ENCODE data around the gene NSMCE3.
"Not testable (repeated sequence)": the region's sequence is repeated elsewhere in the genome, so short reads cannot be mapped to it uniquely, and the experiment has no call there.

NSMCE3 gene

DNA sequence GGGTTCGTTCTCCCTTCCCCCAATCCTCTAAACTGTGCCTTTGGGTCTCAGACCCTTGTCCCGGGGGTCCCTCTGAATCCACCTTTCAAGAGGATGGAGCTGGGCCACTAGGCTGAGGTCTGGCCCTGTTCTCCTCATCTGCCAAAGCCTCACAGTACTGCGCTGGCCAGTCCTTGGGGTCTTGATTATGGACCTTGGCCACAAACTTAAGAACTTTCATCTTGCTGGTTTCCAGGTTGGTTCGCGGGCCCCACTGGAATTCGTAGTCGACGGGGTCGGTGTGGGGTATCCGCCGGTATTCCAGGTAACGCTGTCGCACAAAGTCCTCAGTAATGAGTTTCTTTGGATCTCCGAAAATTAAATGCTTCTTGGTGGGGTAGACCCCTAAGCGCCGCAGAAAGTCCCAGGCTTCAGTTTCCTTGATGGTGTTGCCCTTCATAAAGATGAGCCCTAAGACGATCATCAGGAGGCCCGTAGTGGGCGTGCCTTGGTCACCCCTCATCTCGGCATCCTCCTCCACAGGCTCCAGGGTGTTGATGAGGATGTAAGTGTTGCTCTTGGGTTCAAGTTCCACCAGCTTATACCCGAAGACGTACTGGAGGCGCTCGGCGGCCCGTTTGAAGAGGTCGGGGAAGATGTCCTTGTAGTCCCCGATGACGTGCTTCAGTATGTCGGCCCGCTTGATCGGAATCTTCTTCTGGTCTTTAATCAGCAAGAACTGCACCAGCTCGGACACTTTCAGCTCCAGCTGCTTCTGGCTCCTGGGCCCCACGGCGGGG, 727 bp downstream of the NSMCE3 start:
- peak; percentile 56 for DNase-seq

DNA sequence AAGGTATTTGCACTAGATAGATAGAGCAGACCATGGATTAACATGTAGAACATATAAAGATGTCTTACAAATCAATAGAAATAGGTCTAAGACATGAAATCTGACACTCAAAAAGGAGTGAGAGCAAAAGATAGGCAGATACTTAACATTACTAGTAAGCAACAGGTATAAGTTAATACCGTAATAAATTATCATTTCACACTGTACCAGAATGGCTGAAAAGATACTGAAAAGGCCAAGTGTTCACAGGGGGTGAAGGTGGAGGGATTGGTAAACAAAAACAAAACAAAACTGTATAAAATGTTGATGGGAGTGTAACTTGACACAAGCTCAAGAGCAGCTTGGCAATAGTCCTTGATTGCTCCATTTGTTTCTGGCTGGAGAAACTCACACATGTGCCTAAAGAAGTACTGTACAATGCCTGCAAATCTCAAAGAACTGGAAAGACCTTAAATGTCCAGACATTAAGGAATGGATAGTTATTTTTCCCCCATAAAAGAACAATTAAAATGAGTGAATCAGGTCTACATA, 3.5 kb downstream of the NSMCE3 start:
- no peak for DNase-seq

DNA sequence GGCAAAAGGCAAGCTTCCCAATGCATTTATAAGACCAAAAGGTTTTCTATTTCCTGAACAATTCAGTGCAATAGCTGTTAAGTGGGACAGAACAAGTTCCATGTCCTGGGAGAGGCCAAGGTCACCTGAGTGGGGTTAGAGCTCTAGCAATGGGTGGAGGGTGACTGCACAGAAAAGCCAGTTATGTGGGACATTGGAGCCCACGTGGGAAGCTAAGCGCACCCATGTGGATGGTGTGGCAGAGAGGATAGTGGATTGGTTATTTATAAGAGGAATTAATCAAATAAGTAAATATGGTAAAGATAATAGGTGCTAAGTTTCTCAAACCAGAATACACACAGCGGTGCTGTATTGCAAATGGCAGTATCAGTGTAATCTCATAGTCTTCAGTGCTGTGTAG, 6.3 kb downstream of the NSMCE3 start:
- no peak for DNase-seq

DNA sequence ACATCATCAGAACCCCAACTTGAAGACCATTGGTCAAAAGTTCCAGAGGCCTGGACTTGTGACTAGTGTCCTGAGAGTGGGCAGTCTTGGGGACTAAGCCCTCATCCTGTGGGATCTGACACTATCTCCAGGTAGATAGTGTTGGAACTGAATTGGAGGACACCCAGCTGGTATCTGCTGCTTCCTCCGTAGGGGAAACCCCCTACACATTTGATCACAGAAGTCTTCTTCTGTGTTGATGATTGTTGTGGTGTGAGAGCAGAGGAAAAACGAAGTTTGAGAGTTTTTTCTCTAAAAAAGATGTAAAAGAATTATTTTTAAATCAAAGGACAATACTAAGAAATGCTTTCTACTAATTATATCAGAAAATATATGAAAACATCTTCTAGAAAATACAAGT, 6.9 kb downstream of the NSMCE3 start:
- DNase-seq, result no peak

DNA sequence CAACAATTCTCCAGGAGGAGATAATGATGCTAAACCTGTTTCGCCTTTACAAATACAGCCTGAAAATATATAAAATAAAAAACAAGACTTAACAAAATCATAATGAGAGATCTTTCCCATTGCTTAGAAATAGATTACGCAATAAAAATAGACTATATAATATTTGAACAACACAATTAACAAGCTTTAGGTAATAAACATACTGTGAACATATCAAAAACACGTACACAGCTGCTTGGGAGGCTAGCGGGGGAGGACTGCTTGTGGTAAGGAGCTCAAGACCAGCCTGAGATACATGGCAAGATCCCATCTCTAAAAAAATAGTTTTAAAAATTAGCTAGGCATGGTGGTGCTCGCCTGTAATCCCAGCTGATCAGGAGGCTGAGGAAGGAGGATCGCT, 8.7 kb downstream of the NSMCE3 start:
- DNase-seq, result no peak

DNA sequence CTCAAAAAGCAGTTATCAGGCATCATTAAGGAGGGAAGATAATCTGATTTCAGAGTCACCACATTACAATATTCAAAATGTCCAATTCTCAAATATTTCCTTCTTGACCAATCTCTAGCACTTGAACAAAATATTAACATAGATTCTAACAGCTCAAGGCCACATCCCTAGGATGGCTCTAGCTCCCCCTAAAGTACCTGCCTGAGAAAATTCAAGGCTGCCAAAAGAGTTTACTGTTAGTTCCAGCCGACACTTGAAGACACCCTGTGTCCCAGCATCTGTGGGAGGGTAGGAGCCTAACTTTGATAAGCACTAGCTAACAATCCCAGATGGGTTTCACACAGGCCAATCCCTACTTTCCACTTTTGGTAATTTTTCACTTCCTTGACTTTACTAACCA, 10.4 kb downstream of the NSMCE3 start:
- DNase-seq, result no peak

DNA sequence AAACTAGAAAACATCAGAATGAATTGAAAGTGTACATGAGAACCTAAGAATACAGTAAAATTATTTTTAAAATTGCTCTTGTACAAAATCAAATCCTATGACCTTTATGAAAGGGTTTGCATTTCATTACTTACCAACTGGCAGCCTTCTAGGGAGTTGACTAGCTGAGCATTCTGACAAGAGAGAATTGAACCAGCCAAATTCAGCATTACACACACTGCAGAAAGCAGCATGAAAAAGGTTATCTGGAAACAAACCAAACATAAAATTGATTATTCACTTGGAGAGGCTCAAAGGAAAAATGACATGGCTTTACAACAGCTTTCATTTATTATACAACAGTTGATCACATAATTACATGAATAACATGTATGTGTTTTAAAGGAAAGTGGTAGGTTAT, 17.4 kb downstream of the NSMCE3 start:
- DNase-seq, result no peak

DNA sequence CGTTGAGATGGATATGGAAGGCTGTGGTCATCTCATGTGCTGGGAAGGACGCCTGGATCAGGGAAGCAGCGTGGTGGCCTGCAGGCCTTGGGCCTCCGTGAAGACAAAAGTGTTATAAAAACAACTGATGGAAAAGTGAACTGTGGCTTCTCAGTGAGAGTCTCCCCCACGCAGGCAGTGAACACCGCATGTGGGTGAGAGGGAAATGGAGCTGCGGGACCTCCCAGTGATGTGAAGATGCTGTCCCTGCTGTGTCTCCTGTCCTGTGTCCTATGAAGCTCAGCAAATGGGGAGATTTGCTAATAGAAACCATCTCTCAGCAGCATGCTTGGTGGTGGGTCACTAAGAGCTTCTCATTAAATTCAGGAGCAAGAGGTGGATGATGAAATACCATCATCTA, 25.1 kb downstream of the NSMCE3 start:
- DNase-seq, result no peak

DNA sequence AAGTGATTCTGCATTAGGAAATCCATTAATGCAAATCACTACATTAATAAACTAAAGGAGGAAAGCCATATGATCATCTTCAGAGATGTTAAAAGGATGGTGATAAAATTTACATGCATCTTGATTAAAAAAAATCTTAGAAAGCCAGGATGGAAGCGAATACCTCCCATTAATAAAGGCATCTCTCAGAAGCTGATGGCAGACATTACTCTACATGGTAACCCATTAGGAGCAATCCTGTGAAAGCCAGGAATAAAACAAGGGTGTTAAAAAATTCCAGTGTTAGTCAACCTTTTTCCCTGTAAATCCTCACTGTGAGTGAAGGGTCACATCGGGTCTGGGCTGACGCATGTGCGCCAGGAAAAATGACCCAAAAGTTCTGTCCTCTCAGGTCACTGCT, 25.5 kb downstream of the NSMCE3 start:
- no peak for DNase-seq

DNA sequence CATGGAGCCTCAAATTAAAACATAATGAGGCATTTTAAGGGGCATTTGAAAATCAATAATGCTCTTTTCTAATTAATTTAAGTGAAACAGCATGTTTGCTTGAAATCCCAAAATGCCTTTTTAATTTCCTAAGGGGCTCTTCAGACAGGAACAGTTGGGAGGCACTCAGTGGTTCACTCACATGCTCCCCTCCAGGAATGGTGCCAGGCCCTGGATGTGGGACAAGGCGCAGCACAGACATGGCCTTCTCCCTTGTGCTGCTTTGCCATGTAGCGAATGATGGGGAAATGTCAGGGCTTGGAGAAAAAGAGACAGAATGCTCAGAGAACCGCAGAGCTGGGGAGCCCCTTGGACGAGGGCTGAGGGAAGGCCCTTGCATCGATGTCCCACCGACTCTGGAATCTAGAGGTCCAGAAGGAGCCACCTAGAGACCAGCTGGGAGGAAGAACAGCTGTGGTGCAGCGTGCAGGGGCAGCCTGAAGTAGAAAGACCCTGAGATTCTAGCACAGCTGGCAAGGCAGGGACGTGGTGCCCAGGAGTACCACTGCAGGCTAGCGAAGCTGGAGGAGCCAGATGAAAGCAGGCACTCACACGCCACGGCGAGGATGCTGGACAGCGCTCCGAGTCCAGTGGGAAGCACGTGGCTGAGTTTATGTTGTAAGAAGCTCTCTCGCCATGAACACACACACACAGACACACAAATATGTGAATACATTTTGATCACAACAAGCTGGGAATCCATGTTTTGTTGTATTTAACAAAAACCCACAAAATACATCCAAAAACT, 27.0 kb downstream of the NSMCE3 start:
- DNase-seq, result no peak

DNA sequence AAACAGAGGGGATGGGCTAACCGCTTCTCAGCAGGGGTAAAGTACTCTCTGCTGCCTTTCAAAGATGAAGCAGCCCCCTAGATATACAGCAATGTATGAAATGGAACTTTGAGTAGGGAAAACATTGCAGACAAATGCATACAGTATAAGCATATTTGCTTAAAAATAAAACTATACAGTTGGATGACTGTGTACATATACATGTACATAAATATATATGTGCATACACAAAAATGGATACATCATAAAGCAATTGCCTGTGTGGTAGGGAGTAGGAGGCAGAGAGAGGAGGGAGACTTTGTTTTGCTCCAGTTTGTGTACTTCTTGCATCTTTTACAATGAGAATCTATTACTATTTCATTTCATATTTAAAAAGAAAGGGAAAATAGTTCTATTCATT, 28.4 kb downstream of the NSMCE3 start:
- DNase-seq, result no peak

DNA sequence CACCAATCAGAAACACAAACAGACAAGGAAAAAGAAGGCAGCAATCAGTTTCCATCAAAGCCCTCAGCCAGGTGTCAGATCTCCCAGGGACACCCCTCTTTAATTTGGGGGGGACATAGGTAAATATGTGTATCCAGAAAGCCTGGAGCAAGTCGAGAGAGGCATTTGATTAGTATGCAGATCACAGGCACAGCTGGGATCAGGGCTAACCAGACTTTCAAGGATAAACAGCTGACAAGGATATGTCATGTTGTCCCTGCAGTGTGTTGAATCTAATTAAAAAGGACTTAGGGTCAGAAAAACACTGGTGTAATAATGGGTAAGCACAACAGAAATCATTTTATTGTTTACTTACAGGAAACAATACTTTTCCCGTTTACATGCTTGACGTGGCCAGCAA, 30.2 kb downstream of the NSMCE3 start:
- no peak for DNase-seq

DNA sequence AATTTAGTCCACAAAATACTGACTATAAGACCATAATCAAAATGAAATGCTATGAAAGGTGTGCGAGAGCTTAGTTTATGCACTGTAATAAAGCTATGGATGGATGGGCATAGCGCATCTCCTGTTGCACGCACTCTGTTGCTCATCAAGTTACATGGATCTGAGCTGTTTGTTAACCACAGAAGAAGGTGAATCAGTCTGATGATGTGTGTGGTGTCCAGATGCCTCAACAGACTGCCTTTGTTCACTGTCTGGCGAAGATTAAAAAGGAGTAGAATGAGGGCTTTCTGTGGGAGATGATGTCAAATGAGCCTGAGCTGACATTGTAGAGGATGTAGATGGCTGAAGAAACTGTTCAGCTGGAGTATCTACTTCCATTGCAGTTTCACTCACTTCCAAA, 36.1 kb downstream of the NSMCE3 start:
- DNase-seq, result no peak

DNA sequence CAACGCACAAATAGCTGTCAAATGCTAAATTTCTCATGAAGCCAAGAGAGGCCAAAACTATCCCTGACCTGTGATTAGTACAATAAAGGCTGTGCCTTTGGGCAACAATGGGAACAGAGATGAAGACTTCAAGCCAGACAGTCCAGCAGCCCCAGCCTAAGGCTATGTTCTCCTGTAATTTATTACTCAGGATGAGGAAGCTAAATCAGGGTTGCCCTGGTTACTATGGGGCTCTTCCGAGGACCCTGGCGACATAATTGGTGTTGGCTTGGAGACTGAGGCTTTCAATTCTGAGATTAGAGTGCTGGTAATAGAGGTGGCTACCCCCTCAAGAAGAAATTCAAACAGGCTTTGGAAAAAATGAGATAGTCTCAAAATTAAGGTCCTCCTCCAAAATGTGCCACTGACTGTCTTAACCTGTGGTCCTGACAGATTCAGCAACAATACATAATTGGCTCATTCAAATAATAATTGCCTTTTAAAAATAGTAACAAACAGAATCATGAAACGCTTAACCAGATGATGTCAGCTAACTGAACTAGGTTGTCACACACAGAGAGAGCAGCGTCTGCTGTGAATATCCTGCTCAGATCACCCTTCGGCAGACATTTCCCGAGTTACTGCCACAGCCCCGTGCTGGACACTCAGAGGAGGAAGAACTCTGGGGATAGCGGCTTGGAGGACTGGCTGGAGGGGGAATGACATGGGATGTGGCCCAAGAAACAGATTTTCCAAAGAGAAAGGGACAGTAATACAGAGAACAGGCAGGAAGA, 43.0 kb downstream of the NSMCE3 start:
- DNase-seq, result no peak

DNA sequence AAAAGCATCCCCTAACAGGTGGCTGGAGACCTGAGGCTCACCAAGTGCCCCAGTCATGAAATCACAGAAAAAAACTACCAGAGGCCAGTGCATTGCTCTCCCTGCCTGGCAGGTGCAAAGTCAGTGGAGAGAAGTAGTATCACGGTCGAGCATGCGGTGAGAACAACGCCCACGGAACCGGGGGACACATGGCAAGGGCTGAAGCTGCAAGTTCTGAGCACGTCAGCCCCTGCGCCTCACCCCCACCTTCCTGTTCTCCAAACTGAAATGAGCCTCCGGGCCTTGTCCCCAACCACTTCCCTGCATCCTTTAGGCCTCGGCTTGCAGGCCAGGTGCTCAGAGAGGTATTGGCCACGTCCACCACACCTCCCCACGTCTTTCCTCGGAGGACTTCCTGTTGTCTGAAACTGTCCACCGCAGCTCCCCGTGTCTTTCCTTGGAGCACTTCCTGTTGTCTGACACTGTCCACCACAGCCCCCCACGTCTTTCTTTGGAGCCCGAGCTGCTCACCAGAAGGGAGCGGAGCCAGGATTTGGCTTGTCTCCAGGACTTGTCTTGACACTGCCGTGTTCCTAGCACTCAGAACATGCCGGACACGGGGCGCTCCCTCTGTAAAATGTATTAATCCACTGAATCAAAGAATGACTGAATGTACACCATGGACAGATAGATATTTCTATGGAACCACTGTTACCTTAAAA, 43.9 kb downstream of the NSMCE3 start:
- DNase-seq, result no peak

DNA sequence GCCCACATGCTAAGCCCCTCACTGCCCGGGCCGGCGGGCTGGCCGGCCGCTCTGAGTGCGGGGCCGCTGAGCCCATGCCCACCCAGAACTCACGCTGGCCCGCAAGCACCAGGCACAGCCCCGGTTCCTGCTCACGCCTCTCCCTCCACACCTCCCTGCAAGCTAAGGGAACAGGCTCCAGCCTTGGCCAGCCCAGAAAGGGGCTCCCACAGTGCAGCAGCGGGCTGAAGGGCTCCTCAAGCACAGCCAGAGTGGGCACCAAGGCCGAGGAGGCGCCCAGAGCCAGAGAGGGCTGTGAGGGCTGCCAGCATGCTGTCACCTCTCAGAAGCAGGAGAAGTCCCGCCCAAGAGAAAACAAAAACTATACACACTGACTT, 44.6 kb downstream of the NSMCE3 start:
- DNase-seq, result not testable (repeated sequence)

DNA sequence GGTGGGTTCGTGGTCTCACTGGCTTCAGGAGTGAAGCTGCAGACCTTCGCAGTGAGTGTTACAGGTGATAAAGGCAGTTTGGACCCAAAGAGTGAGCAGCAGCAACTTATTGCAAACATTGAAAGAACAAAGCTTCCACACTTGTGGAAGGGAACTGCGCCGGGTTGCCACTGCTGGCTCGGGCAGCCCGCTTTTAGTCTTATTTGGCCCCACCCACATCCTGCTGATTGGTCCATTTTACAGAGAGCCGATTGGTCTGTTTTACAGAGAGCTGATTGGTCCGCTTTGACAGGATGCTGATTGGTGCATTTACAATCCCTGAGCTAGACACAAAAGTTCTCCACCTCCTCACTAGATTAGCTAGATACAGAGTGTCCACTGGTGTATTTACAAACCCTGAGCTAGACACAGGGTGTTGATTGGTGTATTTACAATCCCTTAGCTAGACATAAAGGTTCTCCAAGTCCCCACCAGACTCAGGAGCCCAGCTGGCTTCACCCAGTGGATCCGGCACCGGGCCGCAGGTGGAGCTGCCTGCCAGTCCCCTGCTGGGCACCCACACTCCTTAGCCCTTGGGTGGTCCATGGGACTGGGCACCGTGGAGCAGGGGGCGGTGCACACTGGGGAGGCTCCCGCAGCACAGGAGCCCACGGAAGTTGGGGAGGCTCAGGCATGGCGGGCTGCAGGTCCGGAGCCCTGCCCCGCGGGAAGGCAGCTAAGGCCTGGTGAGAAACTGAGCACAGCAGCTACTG, 45.2 kb downstream of the NSMCE3 start:
- not testable (repeated sequence) for DNase-seq

DNA sequence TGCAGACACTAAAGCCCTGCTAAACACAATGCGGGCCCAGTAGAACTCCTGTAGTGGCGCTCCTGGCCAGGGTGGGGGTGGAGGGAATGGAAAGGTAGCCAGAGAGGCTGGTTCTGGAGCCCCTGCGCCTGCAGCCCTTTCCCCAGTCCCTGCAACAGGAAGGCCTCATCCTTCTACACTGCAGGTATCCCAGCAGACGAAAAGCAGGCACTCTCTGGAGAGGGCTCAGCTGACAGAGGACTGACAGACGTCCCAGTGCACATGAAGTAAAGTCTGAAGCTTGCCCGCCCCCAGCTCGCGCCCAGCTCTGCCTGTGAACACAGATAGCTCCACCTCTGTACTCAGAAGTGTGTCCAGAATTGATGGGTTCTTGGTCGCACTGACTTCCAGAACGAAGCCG, 46.0 kb downstream of the NSMCE3 start:
- DNase-seq, result no peak

DNA sequence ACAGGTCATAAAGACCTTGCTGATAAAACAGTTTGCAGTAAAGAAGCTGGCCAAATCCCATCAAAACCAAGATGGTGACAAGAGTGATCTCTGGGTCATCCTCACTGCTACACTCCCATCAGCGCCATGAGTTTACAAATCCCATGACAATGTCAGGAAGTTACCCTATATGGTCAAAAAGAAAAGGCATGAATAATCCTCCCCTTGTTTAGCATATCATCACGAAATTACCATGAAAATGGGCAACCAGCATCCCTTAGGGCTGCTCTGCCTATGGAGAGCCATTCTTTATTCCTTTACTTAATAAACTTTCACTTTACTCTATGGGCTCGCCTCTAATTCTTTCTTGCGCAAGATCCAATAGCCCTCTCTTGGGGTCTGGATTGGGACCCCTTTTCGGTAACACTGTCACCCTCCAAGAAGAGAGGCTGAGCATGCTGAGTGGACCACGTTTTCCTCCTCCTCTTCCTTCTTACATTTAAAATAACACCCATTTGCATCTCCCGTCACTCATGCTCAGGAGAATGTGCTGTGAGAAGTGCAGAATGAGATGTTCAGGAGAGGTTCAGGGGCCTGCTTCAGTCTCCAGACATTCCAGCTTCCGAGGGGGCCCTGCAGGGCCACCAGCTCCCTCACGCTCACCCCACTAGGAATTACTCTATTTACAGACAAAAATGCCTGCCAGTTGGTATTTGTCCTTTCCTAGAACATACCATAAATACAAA, 47.3 kb downstream of the NSMCE3 start:
- DNase-seq, result no peak

DNA sequence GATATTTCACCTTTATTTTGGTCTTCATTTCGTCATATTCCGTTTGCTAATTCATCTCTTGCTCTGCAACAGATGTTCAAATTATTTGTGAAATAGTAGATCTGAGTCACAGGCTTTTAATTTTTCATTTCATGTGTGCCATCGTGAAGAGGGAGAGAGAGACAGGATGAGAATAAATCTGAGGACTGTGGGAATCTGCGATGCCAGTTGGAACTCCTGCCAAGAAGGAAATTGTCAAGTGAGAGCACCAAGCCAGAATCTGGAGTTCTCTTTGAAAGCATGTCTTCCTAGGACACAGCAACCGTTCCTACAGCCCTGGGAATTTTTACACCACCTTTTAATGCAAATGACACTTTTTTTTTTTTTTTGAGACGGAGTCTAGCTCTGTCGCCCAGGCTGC, 48.8 kb downstream of the NSMCE3 start:
- no peak for DNase-seq

DNA sequence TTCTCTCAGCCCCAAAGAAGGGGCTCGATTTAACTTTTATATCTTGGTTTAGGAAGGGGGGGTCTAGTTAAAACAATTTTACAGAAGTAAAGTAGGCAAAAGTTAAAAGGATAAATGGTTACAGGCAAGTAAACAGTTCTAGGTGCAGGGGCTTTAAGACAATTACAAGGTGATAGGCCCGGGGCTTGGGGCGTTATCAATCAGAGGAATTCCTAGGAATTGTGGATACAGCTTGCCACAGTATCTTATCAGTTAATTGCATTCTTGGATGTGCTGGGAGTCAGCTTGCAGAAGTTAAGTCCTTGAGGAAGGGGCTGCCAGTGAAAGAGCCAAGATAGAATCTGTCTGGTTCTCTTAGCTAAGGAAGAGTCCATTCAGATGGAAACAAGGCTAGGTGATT, 52.7 kb downstream of the NSMCE3 start:
- DNase-seq, result no peak
